ENCODE measurements around the gene FYN. TPM values are rescaled to one million over a fixed set of nuclear protein-coding genes. Genes with fewer than 3 reads are reported as not detected.
A peak's percentile ranks its signal among the peaks of the same experiment; 100 is the strongest.

Gene FYN
- total RNA-seq, 1 donor from 2014 or later: 165 TPM

DNA sequence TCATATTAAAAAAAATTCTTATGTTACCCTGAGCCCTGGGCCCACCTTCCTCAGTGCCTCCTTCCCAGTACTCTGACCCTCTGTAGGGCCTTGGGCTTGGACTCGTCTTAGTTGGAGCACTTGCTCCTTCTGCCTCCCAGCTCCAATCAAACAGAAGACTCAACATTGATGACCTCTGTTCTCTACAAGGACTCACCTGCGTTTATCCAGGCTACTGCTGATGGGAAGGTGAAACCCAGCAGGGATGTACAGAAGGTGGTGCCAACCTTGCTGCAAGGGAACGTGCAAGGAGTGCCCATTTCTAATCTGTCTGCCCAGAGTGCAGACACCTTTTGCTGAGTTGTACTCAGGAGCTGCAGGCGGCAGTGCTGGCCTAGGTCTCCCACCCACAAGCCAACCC lies 38.9 kb downstream of the FYN start:
- no peak for DNase-seq (ENCODE audit: low read depth)

DNA sequence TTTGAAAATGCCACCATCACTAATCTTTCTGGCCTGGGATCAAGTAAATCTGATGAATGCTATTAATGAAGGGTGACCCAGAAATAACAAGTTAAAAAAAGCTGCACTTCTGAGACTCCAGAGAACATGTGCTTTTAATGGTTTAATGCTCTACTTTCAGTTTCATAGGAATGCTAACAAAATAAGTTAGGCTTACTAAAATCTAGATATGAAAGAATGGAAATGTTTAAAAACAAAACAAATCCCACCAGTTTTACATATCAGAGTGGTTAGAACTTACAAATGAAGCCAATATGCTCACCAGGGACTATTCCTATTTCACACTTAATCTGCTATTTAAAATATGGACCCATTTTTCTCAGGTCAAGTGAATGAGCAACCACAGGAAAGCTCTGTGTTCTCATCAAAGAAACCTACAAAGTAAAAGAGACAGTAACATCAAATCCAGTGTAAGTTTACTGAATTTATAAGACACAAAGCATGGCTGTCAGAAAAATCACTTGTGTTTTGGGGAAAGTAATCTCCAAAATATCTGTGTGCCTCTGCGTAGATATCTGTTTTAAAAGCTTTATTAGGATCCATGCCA lies 40.3 kb downstream of the FYN start:
- DNase-seq (ENCODE audit: low read depth): no peak

DNA sequence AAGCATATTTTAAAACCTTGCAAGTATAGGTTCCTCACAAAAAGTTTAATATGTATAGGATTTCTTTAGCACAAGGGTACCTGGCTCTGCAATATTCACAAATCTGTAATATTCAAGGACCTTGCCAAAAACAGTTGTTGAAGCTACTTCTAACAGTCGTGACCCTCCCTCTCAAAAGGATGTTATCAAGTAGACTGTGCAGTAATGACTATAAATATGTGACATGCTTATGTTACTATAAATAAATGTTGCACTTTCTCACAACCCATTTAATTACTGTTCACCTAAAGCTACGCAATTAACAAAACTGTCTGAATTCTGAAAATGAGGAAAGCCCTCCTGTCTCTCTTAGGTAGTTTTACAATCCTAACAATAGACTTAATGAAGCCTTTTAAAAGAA lies 41.8 kb downstream of the FYN start:
- DNase-seq (ENCODE audit: low read depth): no peak

DNA sequence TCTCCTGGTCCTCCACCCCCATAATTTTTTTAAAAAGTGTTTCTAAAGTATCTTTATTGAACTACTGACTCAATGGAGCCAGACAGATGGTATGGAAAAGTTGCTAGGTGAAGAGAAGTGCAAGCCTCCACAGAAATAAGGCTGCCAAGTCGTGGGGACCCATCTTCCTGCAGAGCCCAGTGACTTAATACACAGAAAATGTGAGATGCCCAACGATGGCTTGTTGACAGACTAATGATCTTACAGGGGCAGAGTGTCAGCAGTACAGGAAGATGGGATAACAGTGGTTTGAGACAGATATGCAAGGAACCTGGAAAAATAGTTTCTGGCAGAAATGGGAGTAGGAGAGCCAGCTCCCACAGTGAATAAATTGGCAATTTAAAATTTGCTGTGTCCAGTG lies 43.3 kb downstream of the FYN start:
- no peak for DNase-seq (ENCODE audit: low read depth)

DNA sequence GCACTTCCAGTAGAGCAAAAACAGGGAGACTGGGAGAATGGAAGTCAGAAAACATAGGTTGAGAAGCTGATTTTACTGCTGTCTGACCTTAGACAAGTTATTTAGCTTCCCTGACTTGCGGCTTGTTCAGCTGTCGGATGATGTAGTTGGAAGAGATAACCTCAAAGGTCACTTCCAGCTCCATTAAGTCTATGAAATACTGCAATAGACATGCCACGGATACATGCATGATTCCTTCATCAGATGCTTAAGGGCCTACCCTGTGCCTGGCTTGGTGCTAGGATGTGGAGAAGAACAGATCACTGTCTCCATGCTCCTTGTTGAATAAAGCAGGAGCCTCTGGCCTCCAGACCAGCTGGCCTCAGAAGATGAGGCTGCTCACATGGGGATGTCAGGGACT lies 43.7 kb downstream of the FYN start:
- DNase-seq (ENCODE audit: low read depth): no peak

DNA sequence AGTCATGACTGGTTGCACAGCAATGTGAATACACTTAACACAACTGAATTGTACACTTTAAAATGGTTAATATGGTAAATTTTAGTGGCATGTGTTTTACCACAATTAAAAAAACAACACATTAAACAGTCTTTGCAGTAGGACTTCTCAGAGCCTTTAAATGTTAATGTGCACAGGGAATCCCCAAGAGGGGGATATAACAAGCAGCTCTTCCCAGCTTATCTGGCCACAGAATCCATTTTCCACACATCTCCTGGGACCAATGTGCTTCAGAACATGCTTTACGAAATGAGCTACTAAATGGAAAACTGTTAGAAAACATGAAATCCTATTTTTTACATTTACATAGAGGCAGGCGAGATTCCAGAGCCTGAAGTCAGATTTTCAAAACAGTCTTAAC lies 44.4 kb downstream of the FYN start:
- no peak for DNase-seq (ENCODE audit: low read depth)

DNA sequence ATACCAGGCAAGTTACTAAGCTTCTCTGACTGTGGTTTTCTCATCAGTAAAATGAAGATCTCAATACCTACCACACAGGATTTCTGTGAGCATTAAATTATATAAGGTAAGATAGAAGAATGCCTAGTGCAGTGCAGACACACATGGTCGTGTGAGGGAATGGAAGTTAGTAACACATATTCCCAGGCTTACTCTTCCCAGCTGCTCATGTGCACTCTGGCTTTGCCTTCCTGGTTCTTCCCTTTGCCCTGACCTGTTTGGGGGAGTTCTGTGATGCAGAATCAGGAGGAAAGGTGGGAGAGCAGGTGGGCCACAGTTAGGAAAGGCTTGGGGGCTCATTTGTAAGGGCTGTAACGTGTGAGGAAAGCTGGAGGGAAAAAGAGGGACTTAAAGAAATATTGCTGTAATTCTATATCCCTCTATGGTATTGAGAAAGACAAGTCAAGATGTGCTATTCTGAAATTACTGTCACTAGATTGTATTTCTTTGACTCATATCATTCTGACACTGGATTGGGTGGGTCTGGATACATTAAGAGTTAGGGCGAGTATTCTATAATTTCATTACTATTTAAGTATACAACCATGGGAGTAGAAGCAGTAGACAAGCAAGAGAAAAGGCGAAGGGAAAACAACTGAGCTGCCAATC lies 47.7 kb downstream of the FYN start:
- DNase-seq (ENCODE audit: low read depth): no peak

DNA sequence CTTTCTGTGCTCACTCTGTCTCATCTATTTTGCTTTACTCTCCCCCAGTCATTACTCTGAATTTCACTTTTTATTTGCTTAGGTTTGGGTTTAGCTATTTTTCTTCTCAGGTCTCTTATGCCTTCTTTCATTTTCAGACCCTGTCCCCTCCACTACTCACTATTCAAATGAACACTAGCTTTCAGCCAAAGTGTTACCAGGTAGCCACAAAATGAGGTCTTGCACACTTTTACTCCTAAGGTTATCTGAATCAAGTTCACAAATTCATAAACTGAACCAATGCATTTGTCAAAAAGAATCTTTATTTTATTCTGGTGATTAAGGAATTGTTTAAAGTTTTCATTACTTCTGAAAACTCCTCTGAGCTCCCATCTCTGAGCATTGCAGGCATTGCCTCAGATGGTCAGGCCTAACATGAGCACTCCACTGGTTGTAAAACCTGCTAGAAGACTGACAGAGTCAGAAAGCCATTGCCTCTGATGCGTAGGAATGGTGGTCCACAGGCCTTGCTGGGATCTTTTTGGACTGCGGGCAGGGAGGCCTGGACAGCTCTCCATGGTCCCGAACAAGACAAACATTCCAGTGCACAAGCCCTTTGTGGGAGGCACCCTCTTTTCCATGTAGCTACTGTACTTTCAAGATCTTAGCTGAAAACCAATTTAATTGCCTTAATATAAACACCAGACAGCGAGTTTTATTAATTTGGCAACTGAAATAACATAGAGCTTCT lies 48.5 kb downstream of the FYN start:
- DNase-seq (ENCODE audit: low read depth): no peak

DNA sequence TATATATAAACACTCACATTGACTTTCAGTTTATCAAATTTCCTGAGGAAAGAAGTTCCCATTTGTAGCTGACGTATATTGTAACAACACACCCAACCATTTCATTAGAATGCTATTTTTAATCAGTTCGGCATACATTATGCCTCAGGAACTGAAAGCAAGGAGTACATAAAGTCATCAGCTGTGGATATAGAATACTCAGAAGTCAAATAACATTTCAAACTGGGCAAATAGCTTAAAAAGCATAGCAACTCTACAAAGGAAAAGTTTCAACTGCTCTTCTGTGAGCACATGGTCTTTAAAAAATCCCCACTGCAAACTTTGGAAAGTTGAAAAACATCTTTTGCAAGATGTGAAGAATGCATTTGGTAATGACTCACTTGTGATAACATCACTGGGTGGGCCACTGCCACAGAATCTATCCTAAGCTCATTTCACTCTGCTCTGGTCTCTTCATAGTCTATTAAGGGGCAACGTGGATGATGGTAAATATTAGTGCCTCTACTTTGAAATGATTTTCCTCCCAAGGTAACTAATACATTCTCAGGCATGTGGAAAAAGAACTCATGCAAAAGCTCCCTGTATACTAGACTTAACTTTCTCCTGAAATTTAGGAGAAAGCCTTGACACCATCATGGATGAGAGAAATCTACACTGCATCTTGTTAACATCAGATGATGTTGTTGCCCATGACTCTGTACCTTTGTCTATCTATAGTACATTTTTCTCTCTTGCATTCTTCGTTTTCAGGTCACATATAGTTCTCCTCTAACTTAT lies 49.2 kb downstream of the FYN start:
- peak; percentile 37 for DNase-seq (ENCODE audit: low read depth)

DNA sequence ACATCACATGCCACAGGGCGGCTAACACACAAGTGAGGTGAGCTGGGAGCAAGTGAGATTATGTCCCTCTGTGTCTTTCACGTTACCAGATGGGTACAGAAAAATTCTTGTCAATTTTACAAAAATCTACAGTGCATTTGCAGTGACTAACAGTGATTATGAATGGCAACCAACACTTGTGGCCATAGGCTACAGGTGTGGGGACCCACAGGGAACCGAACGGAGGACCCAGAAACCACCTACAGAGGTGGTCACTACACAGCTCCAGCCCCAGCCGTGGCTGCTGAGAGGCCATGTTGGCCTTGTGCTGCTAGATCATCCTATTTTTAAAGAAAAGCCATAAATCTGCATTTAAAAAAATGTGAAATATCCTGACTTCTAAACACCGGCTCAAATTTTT lies 50.2 kb downstream of the FYN start:
- no peak for DNase-seq (ENCODE audit: low read depth)

DNA sequence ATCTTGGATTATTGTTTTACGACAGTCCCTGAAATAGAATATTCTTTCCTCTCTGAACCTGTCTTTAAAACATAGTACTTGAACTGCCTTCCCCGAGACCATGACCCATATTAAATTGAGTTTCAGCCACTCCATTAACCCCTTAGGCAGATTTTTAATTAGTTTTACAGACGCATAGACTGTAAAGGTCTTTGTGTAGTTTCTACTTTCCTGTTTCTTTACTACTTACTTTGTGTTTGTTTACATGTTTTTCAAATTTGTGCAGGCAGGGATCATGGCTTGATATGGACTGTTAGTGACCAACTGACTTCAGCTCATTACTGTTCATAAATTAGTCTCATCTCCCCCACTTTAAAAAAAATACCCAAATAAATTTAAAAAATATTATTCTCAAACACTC lies 53.8 kb downstream of the FYN start:
- no peak for DNase-seq (ENCODE audit: low read depth)

DNA sequence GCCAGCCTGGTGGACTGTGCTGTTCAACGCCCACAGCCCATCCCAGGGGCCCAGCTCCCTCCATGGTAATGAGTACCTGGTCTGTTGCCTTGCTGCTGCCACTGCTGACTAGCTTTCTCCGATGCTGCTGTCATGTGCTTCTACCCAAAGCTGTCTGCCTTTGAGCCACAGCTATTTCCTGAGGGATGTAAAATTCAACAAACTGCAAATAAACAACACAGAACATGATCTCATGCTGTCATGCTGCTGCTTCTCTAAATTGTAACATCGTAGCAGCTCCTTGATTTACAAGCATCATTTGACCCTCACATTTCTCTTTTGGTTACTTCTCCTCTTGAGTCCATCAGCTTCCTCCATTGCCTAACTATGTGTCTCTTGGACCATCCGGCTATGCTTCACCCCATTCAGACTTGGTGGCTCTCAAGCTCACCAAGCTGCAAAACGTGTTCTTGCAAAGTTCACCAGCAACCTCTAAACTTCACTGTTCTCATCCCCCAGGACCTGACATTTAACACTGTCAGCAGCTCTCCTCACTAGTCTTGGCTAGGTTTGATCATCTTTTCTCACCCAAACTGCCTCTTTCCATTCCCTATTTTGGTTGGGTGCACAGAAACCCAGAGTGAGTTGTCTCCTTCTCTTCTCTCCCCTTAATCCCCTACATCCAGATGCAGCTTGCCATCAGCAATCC lies 54.6 kb downstream of the FYN start:
- DNase-seq (ENCODE audit: low read depth): no peak

DNA sequence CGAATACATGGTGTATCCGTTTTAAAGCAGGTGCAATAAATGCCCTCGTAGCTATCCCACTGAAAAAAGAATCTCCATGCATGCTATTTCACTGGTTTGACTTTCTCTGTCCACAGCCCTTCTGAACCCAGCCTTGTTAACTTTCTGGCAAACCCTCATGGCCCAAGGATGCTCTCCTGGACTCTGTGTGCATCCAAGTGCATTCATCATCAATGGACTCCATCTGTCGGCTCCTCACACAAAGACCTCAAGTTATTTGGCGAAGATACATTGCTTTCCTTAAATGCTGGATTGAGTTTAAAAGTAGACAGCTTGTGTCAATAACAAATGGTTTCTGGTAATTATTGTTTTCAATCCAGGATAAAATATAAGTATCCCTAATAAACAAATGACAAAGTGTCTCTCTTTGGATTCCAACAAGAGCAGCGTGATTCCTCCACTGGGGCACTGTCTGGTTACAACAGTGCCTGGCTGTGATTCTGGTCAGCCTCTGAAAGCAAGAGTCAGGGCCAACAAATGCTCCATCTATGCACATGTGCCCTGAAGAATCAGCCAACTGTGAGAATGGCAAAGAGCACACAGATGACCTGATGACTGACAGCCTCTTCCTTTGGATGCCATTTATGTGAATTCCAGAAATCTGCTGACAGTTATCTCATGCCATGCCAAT lies 55.7 kb downstream of the FYN start:
- DNase-seq (ENCODE audit: low read depth): no peak

DNA sequence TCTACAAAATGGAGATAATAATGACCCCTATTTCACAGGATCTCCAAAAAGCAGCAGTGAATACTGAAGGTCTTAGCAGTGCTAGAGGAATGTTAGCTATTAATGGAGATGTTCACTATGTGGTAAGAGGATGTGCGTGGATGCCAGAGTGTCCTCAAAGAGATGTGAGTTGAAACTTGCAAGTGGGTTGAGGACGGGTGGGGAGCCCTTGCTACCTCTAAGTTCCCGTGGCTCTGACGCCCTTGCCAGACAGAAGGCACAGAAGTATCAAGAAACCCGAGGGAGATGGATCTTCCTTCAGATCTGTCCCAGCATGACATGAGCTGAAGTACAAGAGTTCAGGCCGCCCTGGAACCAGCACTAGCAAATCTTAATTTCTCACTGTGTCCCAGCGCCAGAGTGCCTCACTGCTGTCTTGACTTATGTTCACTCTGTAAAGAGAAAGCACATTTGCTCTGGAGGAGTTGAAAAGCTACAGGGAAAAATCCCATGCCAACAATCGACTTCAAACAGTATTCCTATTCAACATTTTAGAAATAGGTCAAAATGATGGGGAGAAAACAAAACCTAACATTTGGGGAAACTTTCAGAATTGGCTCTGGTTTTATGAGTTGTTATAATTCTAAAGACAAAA lies 59.5 kb downstream of the FYN start:
- no peak for DNase-seq (ENCODE audit: low read depth)

DNA sequence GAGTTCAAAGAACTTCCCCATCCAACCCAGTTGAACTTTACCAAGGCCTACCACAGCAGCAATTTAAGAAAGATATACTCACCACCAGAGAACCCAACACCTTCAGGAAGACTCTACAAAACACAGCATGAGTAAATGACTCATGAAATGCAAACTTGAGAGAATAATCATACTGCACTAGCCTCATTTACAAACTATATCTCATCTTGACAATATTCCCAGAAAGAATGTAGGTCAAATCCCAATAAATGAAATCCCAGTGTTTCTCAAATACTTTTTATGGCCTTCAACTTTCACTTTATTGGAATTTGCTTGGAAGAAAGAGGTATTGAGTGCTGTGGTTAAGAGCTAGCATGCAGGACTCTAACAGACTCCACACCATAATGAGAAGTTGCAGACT lies 60.0 kb downstream of the FYN start:
- DNase-seq (ENCODE audit: low read depth): no peak

DNA sequence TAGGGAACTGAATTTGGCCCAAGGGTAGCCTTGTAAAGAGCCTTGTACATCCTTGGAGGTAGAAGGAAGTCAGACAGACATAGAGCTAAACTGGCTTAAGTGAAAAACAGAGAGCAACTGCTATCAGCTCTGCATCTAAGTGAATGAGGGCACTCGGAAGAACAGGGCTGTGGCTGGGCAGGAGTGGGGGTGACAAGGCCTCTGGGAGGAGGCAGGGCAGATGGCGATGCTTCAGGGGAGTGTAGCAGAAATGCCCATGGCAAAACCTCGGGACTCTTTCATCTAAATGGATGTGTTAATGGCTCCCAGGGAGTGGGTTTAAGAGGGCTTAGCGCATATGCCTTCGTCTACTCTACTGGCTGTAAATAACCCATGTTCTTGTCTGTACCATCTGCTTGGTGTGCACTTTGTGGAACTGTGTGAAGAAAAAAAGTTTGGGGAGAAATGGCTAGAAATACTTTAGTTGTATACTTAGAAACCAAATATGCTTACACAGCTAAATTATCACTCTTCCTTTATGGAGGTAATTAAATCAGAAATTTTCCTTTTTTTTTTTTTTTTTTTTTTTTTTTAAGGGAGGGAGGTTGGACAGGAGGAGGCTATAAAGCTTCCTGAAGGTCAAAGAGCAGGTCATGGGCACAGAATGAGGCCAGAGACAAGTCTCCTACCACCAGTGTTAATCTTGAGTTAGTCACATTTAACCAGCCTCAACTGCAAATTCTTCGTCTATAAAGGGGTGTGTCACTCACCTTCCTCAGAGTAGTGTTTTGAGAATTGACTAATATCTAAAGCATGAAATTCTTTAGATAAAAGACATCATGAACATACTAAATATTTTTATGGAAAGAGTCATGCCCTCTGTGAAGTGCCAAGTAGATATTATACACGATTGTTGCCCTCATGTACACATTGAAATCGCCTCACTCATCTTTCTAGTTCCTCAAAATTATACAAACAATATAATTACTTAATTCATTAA lies 60.9 kb downstream of the FYN start:
- no peak for DNase-seq (ENCODE audit: low read depth)

DNA sequence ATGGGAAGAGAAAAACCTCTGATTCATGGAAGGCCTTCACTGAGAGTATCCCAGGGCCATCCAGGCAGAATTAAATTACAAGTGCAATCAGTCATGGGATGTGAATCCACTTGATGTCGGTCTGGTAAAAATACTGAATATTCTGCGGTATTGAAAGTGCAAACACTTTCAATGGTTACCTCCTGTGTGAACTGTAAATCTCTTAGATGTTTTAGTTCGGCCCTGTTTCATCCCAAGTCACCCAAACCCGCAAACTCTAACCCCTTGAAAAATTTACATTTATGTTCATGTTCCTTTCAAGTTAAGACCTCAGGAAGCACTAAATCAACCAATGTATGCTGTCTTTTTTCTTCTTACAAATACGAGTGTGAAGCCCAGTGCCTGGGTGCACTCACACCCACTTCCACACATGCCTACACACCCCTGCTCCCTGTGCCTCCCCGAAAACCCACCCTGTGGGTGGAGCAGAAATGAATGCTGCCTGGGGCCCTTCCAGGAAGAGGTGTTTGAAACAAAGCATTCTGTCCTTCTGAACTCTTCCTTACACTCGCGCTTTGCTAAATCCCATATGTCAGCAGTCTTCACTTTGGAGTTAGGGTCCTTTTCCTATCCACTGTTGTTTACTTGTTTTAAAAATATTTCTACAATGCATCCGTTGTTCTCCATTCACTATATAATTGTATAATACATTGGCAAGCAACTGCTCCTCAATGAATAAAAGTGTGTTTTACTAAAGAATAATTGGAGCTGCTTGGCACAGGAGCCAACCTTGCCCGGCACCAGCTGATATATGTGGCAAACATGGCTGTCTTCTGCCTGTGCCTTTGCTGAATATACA lies 62.7 kb downstream of the FYN start:
- DNase-seq (ENCODE audit: low read depth): no peak

DNA sequence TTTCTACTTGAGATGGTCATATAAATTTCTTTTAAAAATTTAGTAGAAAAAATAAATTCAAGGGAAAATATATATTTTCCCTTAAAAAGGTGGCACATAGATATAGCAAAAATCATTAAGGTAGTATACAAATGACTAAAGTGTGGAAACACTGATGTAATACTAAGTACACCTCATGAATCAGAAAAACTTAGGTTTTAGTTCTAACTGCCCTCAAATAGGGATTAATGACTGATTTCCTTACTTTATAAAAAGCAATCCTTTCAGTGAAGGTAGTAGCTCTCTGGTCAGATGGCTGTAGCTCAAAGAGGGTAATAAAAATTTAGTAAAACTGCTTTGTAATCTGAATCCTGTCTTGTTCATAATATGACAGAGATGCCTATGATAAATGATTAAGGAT lies 63.5 kb downstream of the FYN start:
- no peak for DNase-seq (ENCODE audit: low read depth)

Data from myocyte (in vitro differentiated cells).